ENCODE data around the gene ROPN1L. TPM values are rescaled to one million over a fixed set of nuclear protein-coding genes. Genes with fewer than 3 reads are reported as not detected.

The ROPN1L gene
- total and polyA plus RNA-seq, 2 of the 8 experiments (the other 6 are each of a cell fraction or from before 2014, with no cell fraction given) = 0.24 to 0.73 TPM

DNA sequence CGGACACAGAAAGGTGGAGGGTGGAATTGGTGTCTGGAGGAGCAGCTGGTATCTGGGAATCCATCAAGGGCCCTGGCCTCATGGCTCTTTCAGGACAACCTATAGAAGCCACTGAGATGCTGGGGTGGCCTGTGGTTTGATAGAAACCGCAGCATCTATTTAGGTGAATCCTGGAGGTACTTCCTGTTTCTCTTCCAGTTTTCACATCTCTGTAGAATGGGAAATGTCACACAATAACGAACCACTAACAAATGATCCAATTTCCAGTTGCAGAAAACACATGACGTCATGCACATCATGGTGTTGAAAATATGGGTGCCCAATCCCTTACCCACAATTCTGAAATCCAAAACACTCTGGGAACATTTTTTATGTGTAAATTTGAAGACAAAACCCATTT is 52.2 kb downstream of the ROPN1L start:
- H3K9ac ChIP-seq (replicated peaks in 1 of 4; ENCODE audit: extremely low read depth in 1 of 4, low read depth in 3 of 4, low read length in 3 of 4) = no peak overlapping the region
- H3K4me1 ChIP-seq (replicated peaks in 1 of 4; ENCODE audit: control insufficient read depth in 3 of 4, insufficient read depth in 4 of 4, low read length in 3 of 4) = peaks cover 0 to 5% (median 0%) of the 10 kb centered on the region in 4 experiments; a peak in 1 of 7 replicates
- no peak overlapping the region for H4K91ac ChIP-seq (replicated peaks; ENCODE audit: insufficient read length, low read length)
- H2BK5ac ChIP-seq (ENCODE audit: low read depth, low read length) = no peak overlapping the region
- no peaks in the 10 kb centered on the region for H3K79me2 ChIP-seq (ENCODE audit: control insufficient read depth in 1 of 2, insufficient read depth in 2 of 2, low read length in 2 of 2)
- no peak overlapping the region for H3K27ac ChIP-seq (ENCODE audit: low read depth, low read length)
- H3K79me1 ChIP-seq (ENCODE audit: low read depth, low read length) = no peaks in the 10 kb centered on the region
- FAIRE-seq (no peak), DNase-seq (ENCODE audit: low read depth in 1 of 2, low spot score in 2 of 2) (no peak)
- H2AK5ac ChIP-seq (ENCODE audit: low read depth, low read length) = no peak overlapping the region
- no peak overlapping the region for H3K23ac ChIP-seq (ENCODE audit: insufficient read length)
- no peak overlapping the region for H4K8ac ChIP-seq (ENCODE audit: extremely low read depth, insufficient read depth, low read length)
- no peaks in the 10 kb centered on the region for H3K27me3 ChIP-seq (replicated peaks in 1 of 4; ENCODE audit: control insufficient read depth in 3 of 4, extremely low read depth in 1 of 4, insufficient read depth in 3 of 4, low read length in 3 of 4)
- CTCF ChIA-PET (ENCODE audit: partially characterized antibody) = interaction anchor here (1.6 kb wide), 1 partner anchor 9 kb away, joined by 5 read pairs; no protein-coding TSS in a partner anchor
- no peak overlapping the region for H3K4ac ChIP-seq (replicated peaks; ENCODE audit: insufficient read length, low read depth, low read length)
- no peak overlapping the region for H3K14ac ChIP-seq (ENCODE audit: insufficient read length)
- no peak overlapping the region for H4K5ac ChIP-seq (ENCODE audit: insufficient read length, low read depth, low read length)
- H3K9me3 ChIP-seq (ENCODE audit: insufficient read depth in 2 of 2, low read depth in 1 of 2, low read length in 1 of 2) = peaks cover 14 to 22% of the 10 kb centered on the region in 2 experiments
- H3K23me2 ChIP-seq (ENCODE audit: low read depth, low read length) = no peaks in the 10 kb centered on the region
- no peak overlapping the region for H3K4me3 ChIP-seq (ENCODE audit: extremely low read depth in 1 of 4, insufficient read depth in 2 of 4, low read depth in 3 of 4, low read length in 4 of 4)
- H3K56ac ChIP-seq (replicated peaks; ENCODE audit: insufficient read length, low read depth, low read length) = no peak overlapping the region
- no peak overlapping the region for H2BK12ac ChIP-seq (ENCODE audit: low read depth, low read length)
- no peaks in the 10 kb centered on the region for H3K36me3 ChIP-seq (ENCODE audit: control insufficient read depth in 2 of 4, insufficient read depth in 4 of 4, low read length in 3 of 4)
- no peak overlapping the region for H3K18ac ChIP-seq (ENCODE audit: extremely low read depth, low read length)
- H2BK20ac ChIP-seq (ENCODE audit: low read length) = no peak overlapping the region
- H4K20me1 ChIP-seq (replicated peaks in 1 of 2; ENCODE audit: control insufficient read depth in 1 of 2, insufficient read depth in 2 of 2, low read length in 2 of 2) = no peaks in the 10 kb centered on the region
- H2BK15ac ChIP-seq (ENCODE audit: low read length) = no peak overlapping the region
- no peak overlapping the region for H3K4me2 ChIP-seq (ENCODE audit: insufficient read depth in 1 of 2, low read depth in 2 of 2, low read length in 2 of 2)
- no peak overlapping the region for H2BK120ac ChIP-seq (replicated peaks; ENCODE audit: low read depth, low read length)
- POLR2A ChIA-PET (ENCODE audit: partially characterized antibody) = no interaction called here
- H2AFZ ChIP-seq (ENCODE audit: low read length) = no peak overlapping the region
- WGBS, 2 experiments (ENCODE audit: extremely low coverage in 1 of 2, insufficient coverage in 1 of 2, insufficient read length in 1 of 2, insufficient replicate concordance in 2 of 2, low coverage in 1 of 2, low lambda C conversion rate in 2 of 2, missing lambda C conversion rate in 1 of 2) = 89% methylated on average over 4 of the region's 4 CpGs; no CpG with 5 or more reads in 1 of the 2 experiments
- TF ChIP-seq TAF1 (IDR thresholded peaks at IDR 0.05; ENCODE audit: low read depth, low read length) = no peak
- TF ChIP-seq ZNF274 (IDR thresholded peaks at IDR 0.05; ENCODE audit: borderline replicate concordance, extremely low read depth, low read length) = no peak
- no peak for TF ChIP-seq TAF7 (optimal IDR thresholded peaks at IDR 0.05; ENCODE audit: borderline replicate concordance, low read depth, low read length)
- TF ChIP-seq SIN3A (conservative IDR thresholded peaks at IDR 0.05 in 1 of 2, IDR thresholded peaks at IDR 0.05 in 1 of 2; ENCODE audit: low read depth in 1 of 2, low read length in 2 of 2) = no peak
- TF ChIP-seq KDM5A (IDR thresholded peaks at IDR 0.05; ENCODE audit: low read length) = no peak
- TF ChIP-seq ASH2L (IDR thresholded peaks at IDR 0.05; ENCODE audit: low read length) = no peak
- no peak for TF ChIP-seq CHD2 (IDR thresholded peaks at IDR 0.05; ENCODE audit: low read length)
- TF ChIP-seq JUN (IDR thresholded peaks at IDR 0.05; ENCODE audit: low read depth, low read length) = no peak
- TF ChIP-seq RFX5 (IDR thresholded peaks at IDR 0.05; ENCODE audit: borderline replicate concordance, low read depth, low read length) = no peak
- no peak for TF ChIP-seq SUZ12 (IDR thresholded peaks at IDR 0.05; ENCODE audit: low read length)
- no peak for TF ChIP-seq SRF (IDR thresholded peaks at IDR 0.05; ENCODE audit: low read depth, low read length)
- no peak for TF ChIP-seq POLR2AphosphoS5 (IDR thresholded peaks at IDR 0.05; ENCODE audit: low read depth, low read length)
- TF ChIP-seq, protein P1, sequence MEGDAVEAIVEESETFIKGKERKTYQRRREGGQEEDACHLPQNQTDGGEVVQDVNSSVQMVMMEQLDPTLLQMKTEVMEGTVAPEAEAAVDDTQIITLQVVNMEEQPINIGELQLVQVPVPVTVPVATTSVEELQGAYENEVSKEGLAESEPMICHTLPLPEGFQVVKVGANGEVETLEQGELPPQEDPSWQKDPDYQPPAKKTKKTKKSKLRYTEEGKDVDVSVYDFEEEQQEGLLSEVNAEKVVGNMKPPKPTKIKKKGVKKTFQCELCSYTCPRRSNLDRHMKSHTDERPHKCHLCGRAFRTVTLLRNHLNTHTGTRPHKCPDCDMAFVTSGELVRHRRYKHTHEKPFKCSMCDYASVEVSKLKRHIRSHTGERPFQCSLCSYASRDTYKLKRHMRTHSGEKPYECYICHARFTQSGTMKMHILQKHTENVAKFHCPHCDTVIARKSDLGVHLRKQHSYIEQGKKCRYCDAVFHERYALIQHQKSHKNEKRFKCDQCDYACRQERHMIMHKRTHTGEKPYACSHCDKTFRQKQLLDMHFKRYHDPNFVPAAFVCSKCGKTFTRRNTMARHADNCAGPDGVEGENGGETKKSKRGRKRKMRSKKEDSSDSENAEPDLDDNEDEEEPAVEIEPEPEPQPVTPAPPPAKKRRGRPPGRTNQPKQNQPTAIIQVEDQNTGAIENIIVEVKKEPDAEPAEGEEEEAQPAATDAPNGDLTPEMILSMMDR (IDR thresholded peaks at IDR 0.05; ENCODE audit: control extremely low read depth in 1 of 3, insufficient read depth in 1 of 3, low read depth in 1 of 3, low read length in 3 of 3) = no peak

Data from H1 (cell line).